Neural progenitor cell (in vitro differentiated cells): ENCODE measurements around the gene RAET1E.
"Not testable (repeated sequence)": the region's sequence is repeated elsewhere in the genome, so short reads cannot be mapped to it uniquely, and the experiment has no call there.

Experiments used
- CTCF ChIP-seq: fragments of 200-600 bp; sonication (generic); IDR thresholded peaks from 2 replicates; pipeline ENCODE4 v1.5.1; 2017; ENCODE audit warnings: antibody characterized with exemption, mild to moderate bottlenecking
- EZH2 ChIP-seq: fragments of 200-600 bp; sonication (generic); IDR thresholded peaks from 2 replicates; pipeline ENCODE4 v1.6.1; 2017; ENCODE audit warnings: antibody characterized with exemption, mild to moderate bottlenecking, moderate library complexity
- EZH2phosphoT487 ChIP-seq: fragments of 200-600 bp; sonication (generic); IDR thresholded peaks from 2 replicates; pipeline ENCODE4 v1.6.1; 2017; ENCODE audit warnings: antibody characterized with exemption

- not testable (repeated sequence) for TF ChIP-seq CTCF, EZH2, EZH2phosphoT487
Observed at GRCh38 chr6:149848343-149848742, 49.6 kb downstream of the RAET1E start.
